Karpas-422 (cell line): ENCODE results near the gene FN3KRP. TPM values are rescaled to one million over a fixed set of nuclear protein-coding genes. Genes with fewer than 3 reads are reported as not detected.

Experiments
- DNase-seq: peaks from one replicate; pipeline ENCODE4 v3.0.0-alpha.2; 2015
- H2AFZ ChIP-seq: fragments of 200-600 bp; sonication (generic); 2 replicates; pipeline ENCODE4 v1.6.1; 2014; ENCODE audit warnings: antibody characterized with exemption, low read length, mixed read lengths
- H3K27ac ChIP-seq: fragments of 200-600 bp; sonication (generic); 2 replicates; pipeline ENCODE4 v1.5.1; 2014; ENCODE audit warnings: mild to moderate bottlenecking, low read length, moderate library complexity
- H3K27me3 ChIP-seq: fragments of 200-600 bp; sonication (generic); 2 replicates; pipeline ENCODE4 v1.6.1; 2014; ENCODE audit warnings: low read length, mixed read lengths
- H3K36me3 ChIP-seq: fragments of 200-600 bp; sonication (generic); 2 replicates; pipeline ENCODE4 v1.6.1; 2014; ENCODE audit warnings: low read length, mixed read lengths; ENCODE audit not compliant: insufficient read depth
- H3K4me1 ChIP-seq: fragments of 200-600 bp; sonication (generic); 2 replicates; pipeline ENCODE4 v1.6.1; 2014; ENCODE audit warnings: mild to moderate bottlenecking, low read length, mixed read lengths
- H3K4me2 ChIP-seq: fragments of 200-600 bp; sonication (generic); 2 replicates; pipeline ENCODE4 v1.6.1; 2014; ENCODE audit warnings: low read length, low read depth, mild to moderate bottlenecking; ENCODE audit not compliant: poor library complexity, severe bottlenecking
- H3K4me3 ChIP-seq: fragments of 200-600 bp; sonication (generic); 2 replicates; pipeline ENCODE4 v1.5.1; 2014; ENCODE audit warnings: mild to moderate bottlenecking, antibody characterized with exemption, low read length, mixed read lengths
- H3K79me2 ChIP-seq: fragments of 200-600 bp; sonication (generic); 2 replicates; pipeline ENCODE4 v1.6.1; 2014; ENCODE audit warnings: mild to moderate bottlenecking, low read length, mixed read lengths
- H3K9ac ChIP-seq: fragments of 200-600 bp; sonication (generic); 2 replicates; pipeline ENCODE4 v1.6.0; 2014; ENCODE audit warnings: low read length
- H3K9me2 ChIP-seq: fragments of 200-600 bp; sonication (generic), shearing (Covaris generic); replicated peaks from 2 replicates; pipeline ENCODE4 v1.6.0; 2014; ENCODE audit warnings: mild to moderate bottlenecking, low read length, moderate library complexity; ENCODE audit not compliant: insufficient read depth
- H3K9me3 ChIP-seq: fragments of 300-700, 200-600 bp; sonication (generic); 2 replicates; pipeline ENCODE4 v1.6.1; 2014; ENCODE audit warnings: low read length, mixed read lengths
- H4K20me1 ChIP-seq: fragments of 200-600 bp; sonication (generic); 2 replicates; pipeline ENCODE4 v1.6.1; 2014; ENCODE audit warnings: mild to moderate bottlenecking, antibody characterized with exemption, low read length, low read depth; ENCODE audit not compliant: insufficient read depth
- total RNA-seq: library from RNA; depleted of rRNA; stranded (reverse); fragments of >200 nt; shearing (Covaris generic); gene quantifications from 2 replicates; pipeline ENCODE4 v1.2.3, GENCODE V29; 2014; ENCODE audit warnings: low replicate concordance

The FN3KRP gene
- total RNA-seq, 1 experiment from 2014 or later: 6.2 TPM

GRCh38 chr17:82709676-82710498, 6.6 kb upstream of the FN3KRP start:
- Histone ChIP-seq H3K9ac (no peak overlapping the region), H3K27ac (no peak overlapping the region), H3K36me3 (no peaks in the 10 kb centered on the region), H3K4me1 (no peaks in the 10 kb centered on the region), H4K20me1 (no peaks in the 10 kb centered on the region), H3K27me3 (no peaks in the 10 kb centered on the region), H3K79me2 (no peaks in the 10 kb centered on the region), H3K9me2 (no peaks in the 10 kb centered on the region), H3K9me3 (no peaks in the 10 kb centered on the region), H3K4me3 (no peak overlapping the region), H2AFZ (no peak overlapping the region), H3K4me2 (no peak overlapping the region)
- no peak for DNase-seq

- Histone ChIP-seq H4K20me1 (no peaks in the 10 kb centered on the region), H3K4me3 (no peak overlapping the region), H3K79me2 (no peaks in the 10 kb centered on the region), H3K4me1 (peaks cover under 1% of the 10 kb centered on the region; the same call in 1 of the 2 replicates), H3K4me2 (no peak overlapping the region), H3K9me2 (no peaks in the 10 kb centered on the region), H3K27me3 (no peaks in the 10 kb centered on the region), H2AFZ (no peak overlapping the region), H3K9me3 (no peaks in the 10 kb centered on the region), H3K9ac (no peak overlapping the region), H3K36me3 (no peaks in the 10 kb centered on the region), H3K27ac (no peak overlapping the region)
- no peak for DNase-seq
Measured at GRCh38 chr17:82710499-82711232, 5.8 kb upstream of the FN3KRP start.

- DNase-seq: no peak
- H3K27ac ChIP-seq: no peak overlapping the region
- H3K9me3 ChIP-seq: no peaks in the 10 kb centered on the region
- no peak overlapping the region for H2AFZ ChIP-seq
- H3K9me2 ChIP-seq: no peaks in the 10 kb centered on the region
- H3K4me3 ChIP-seq: no peak overlapping the region
- no peaks in the 10 kb centered on the region; the same call in 1 of the 2 replicates for H4K20me1 ChIP-seq
- peaks cover 16% of the 10 kb centered on the region for H3K79me2 ChIP-seq
- no peak overlapping the region for H3K9ac ChIP-seq
- H3K4me1 ChIP-seq: peaks cover 14% of the 10 kb centered on the region
- H3K36me3 ChIP-seq: no peaks in the 10 kb centered on the region
- H3K27me3 ChIP-seq: no peaks in the 10 kb centered on the region
- H3K4me2 ChIP-seq: no peak overlapping the region
Measured at GRCh38 chr17:82713071-82713723, 3.3 kb upstream of the FN3KRP start.

- DNase-seq: no peak
Measured at GRCh38 chr17:82718986-82719685, 2.6 kb downstream of the FN3KRP start.

GRCh38 chr17:82720204-82720603, 3.7 kb downstream of the FN3KRP start:
- H3K36me3 ChIP-seq: peaks cover 7% of the 10 kb centered on the region; the same call in 1 of the 2 replicates
- peaks cover 22% of the 10 kb centered on the region for H3K79me2 ChIP-seq
- no peaks in the 10 kb centered on the region; the same call in 1 of the 2 replicates for H4K20me1 ChIP-seq
- no peak for DNase-seq
- H3K9me2 ChIP-seq: no peaks in the 10 kb centered on the region
- H3K27me3 ChIP-seq: no peaks in the 10 kb centered on the region
- H3K27ac ChIP-seq: no peak overlapping the region
- H3K9ac ChIP-seq: no peak overlapping the region
- no peak overlapping the region for H3K4me2 ChIP-seq
- H2AFZ ChIP-seq: no peak overlapping the region
- H3K9me3 ChIP-seq: no peaks in the 10 kb centered on the region
- peaks cover 14% of the 10 kb centered on the region for H3K4me1 ChIP-seq
- H3K4me3 ChIP-seq: no peak overlapping the region

More at GRCh38 chr17:82718986-82719685, 2.6 kb downstream of the FN3KRP start:
- H3K4me3 ChIP-seq: no peak overlapping the region
- H4K20me1 ChIP-seq: no peaks in the 10 kb centered on the region; the same call in 1 of the 2 replicates
- H3K79me2 ChIP-seq: peaks cover 22% of the 10 kb centered on the region
- H3K4me2 ChIP-seq: no peak overlapping the region
- no peaks in the 10 kb centered on the region for H3K27me3 ChIP-seq
- no peaks in the 10 kb centered on the region for H3K9me2 ChIP-seq
- H2AFZ ChIP-seq: no peak overlapping the region
- peaks cover 14% of the 10 kb centered on the region for H3K4me1 ChIP-seq
- H3K27ac ChIP-seq: no peak overlapping the region
- H3K9ac ChIP-seq: no peak overlapping the region
- peaks cover 7% of the 10 kb centered on the region; the same call in 1 of the 2 replicates for H3K36me3 ChIP-seq
- H3K9me3 ChIP-seq: no peaks in the 10 kb centered on the region

- Histone ChIP-seq H3K36me3 (peaks cover 8% of the 10 kb centered on the region; the same call in 1 of the 2 replicates), H3K4me2 (no peak overlapping the region), H3K9ac (no peak overlapping the region)
Measured at GRCh38 chr17:82722341-82723013, 6.0 kb downstream of the FN3KRP start.

GRCh38 chr17:82723169-82723807, 6.8 kb downstream of the FN3KRP start:
- H3K4me2 ChIP-seq: no peak overlapping the region
- no peaks in the 10 kb centered on the region for H3K9me3 ChIP-seq
- H3K79me2 ChIP-seq: peaks cover 5% of the 10 kb centered on the region
- no peaks in the 10 kb centered on the region for H3K9me2 ChIP-seq
- no peak overlapping the region for H3K9ac ChIP-seq
- peaks cover 10% of the 10 kb centered on the region; the same call in 1 of the 2 replicates for H3K36me3 ChIP-seq
- H2AFZ ChIP-seq: no peak overlapping the region
- no peaks in the 10 kb centered on the region for H3K4me1 ChIP-seq
- DNase-seq: no peak
- H4K20me1 ChIP-seq: no peaks in the 10 kb centered on the region
- H3K4me3 ChIP-seq: no peak overlapping the region
- H3K27me3 ChIP-seq: no peaks in the 10 kb centered on the region
- H3K27ac ChIP-seq: no peak overlapping the region

More at GRCh38 chr17:82722341-82723013, 6.0 kb downstream of the FN3KRP start:
- no peaks in the 10 kb centered on the region for H3K27me3 ChIP-seq
- H3K4me3 ChIP-seq: no peak overlapping the region
- peaks cover 13% of the 10 kb centered on the region for H3K79me2 ChIP-seq
- H3K27ac ChIP-seq: no peak overlapping the region
- H3K9me2 ChIP-seq: no peaks in the 10 kb centered on the region
- no peaks in the 10 kb centered on the region for H3K9me3 ChIP-seq
- no peaks in the 10 kb centered on the region for H4K20me1 ChIP-seq
- H2AFZ ChIP-seq: no peak overlapping the region
- no peak for DNase-seq
- H3K4me1 ChIP-seq: peaks cover 6% of the 10 kb centered on the region
